Measurements from ENCODE around the gene SOCS1. TPM values are rescaled to one million over a fixed set of nuclear protein-coding genes. Genes with fewer than 3 reads are reported as not detected.

SOCS1 gene
- total RNA-seq, 2 donors from 2014 or later: 4.7 to 5.5 TPM

DNA sequence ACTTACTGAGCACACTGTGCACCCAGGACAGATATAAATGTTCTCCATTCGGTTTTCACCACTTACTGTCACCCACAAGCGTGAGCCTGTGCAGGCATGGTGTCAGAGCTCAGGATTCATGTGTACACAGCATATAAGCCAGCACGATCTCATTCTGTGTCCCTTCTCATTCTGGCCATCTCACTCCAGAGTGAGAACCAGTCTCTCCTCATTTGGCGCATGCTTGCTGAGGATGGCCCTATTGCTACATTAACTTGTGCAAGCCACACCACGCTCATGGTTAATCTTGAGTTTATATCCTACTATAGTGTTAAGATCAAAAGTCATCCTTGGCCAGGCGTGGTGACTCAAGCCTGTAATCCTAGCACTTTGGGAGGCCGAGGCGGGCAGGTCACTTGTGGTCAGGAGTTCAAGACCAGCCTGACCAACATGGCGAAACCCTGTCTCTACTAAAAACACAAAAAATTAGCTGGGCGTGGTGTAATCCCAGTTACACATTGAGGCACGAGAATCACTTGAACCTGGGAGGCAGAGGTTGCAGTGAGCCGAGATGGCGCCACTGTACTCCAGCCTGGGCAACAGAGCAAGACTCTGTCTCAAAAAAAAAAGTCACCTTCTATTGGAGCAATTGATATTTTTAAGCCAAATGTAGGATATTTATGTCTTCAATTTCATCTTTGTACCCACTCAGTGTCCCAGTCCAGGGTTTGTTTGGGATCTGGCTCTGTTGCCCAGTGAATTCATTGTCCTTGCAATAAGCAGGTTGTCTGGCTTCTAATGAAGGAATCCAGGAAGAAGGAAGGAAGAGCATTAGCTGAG lies 20.9 kb downstream of the SOCS1 start:
- DNase-seq (ENCODE audit: low spot score): no peak

DNA sequence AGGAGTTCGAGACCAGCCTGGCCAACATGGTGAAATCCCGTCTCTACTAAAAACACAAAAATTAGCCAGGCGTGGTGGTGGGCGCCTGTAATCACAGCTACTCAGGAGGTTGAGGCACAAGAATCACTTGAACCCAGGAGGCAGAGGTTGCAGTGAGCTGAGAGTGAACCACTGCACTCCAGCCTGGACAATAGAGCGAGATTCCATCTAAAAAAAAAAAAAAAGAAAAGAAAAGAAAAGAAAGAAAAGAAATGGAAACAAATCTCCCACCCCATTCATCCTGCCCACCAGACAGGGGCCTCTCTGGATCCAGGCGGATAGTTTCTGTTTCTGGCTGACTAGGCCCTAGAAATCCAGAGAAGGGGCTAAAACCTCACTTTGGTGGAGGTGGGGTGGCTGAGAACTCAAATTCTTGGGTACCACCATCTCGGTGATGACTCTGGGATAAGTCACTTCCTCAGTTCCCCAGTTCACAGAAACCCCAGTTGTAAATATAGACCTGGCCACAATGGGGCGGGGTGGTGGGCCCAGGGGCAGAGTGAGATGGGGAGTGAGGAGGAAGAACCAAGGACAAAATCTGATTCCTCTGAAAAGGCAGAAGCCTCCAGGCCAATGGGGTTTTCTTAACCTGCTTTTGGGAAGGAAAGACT lies 22.2 kb downstream of the SOCS1 start:
- DNase-seq (ENCODE audit: low spot score): no peak
- Histone ChIP-seq H3K4me3 (no peak overlapping the region), H3K27me3 (no peaks in the 10 kb centered on the region), H3K4me1 (peaks cover 0 to 15% of the 10 kb centered on the region in 2 donors), H3K27ac (no peak overlapping the region), H3K9me3 (no peaks in the 10 kb centered on the region), H3K36me3 (no peaks in the 10 kb centered on the region)
- TF ChIP-seq, protein P1, sequence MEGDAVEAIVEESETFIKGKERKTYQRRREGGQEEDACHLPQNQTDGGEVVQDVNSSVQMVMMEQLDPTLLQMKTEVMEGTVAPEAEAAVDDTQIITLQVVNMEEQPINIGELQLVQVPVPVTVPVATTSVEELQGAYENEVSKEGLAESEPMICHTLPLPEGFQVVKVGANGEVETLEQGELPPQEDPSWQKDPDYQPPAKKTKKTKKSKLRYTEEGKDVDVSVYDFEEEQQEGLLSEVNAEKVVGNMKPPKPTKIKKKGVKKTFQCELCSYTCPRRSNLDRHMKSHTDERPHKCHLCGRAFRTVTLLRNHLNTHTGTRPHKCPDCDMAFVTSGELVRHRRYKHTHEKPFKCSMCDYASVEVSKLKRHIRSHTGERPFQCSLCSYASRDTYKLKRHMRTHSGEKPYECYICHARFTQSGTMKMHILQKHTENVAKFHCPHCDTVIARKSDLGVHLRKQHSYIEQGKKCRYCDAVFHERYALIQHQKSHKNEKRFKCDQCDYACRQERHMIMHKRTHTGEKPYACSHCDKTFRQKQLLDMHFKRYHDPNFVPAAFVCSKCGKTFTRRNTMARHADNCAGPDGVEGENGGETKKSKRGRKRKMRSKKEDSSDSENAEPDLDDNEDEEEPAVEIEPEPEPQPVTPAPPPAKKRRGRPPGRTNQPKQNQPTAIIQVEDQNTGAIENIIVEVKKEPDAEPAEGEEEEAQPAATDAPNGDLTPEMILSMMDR (IDR thresholded peaks at IDR 0.05): no peak

More for the DNA sequence above, 20.9 kb downstream of the SOCS1 start:
- H3K27ac ChIP-seq: no peak overlapping the region
- no peaks in the 10 kb centered on the region for H3K27me3 ChIP-seq
- no peaks in the 10 kb centered on the region for H3K36me3 ChIP-seq
- TF ChIP-seq, protein P1 (IDR thresholded peaks at IDR 0.05): no peak
- H3K4me3 ChIP-seq: no peak overlapping the region
- H3K4me1 ChIP-seq: peaks cover 0 to 15% of the 10 kb centered on the region in 2 donors
- H3K9me3 ChIP-seq: no peaks in the 10 kb centered on the region

DNA sequence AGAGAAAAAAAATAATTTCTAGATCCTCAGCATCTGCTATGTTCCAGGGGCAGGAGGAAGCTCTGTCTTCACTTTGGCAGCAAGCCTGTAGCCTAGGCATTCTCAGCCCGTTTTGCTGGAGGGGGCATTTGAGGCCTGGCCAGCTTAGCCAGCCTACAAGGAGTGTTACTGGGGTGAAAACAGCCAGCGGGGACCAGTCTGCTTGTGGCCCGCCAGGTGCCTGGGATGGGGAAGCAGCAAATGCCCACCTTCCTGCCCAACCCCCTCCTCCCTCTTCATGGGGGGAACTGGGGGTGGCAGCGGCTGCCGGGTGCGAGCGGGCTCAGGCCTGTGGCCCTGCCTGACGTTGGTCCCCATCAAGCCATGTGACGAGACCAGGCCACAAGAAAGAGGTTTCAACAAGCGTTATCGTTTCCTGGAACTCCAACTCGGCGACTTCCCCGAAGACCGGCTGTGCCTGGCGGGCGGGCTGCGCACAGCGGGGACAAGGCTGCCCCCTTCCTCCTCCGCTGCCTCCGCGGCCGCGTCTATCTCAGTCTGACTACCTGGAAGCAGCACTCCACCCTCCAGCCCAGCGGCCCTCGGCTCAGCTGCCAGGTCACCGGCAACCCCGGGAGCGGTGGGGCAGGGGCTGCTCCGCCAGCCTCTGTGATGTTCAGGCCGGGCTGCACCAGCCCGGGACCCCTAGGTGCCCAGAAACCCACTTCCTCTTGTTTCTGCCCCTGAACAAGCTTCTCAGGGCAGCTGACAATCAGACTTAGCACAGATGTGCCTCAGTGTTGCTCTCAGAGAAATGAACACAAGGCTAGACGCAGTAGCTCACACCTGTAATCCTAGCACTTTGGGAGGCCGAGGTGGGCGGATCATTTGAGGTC lies 22.9 kb downstream of the SOCS1 start:
- Histone ChIP-seq H3K27me3 (no peaks in the 10 kb centered on the region), H3K9me3 (no peaks in the 10 kb centered on the region), H3K36me3 (no peaks in the 10 kb centered on the region), H3K4me1 (peaks cover 0 to 15% of the 10 kb centered on the region in 2 donors), H3K4me3 (peak overlapping the region in 1 of 2 donors; percentile 16), H3K27ac (no peak overlapping the region)
- TF ChIP-seq, protein P1 (IDR thresholded peaks at IDR 0.05): no peak
- no peak for DNase-seq (ENCODE audit: low spot score)

DNA sequence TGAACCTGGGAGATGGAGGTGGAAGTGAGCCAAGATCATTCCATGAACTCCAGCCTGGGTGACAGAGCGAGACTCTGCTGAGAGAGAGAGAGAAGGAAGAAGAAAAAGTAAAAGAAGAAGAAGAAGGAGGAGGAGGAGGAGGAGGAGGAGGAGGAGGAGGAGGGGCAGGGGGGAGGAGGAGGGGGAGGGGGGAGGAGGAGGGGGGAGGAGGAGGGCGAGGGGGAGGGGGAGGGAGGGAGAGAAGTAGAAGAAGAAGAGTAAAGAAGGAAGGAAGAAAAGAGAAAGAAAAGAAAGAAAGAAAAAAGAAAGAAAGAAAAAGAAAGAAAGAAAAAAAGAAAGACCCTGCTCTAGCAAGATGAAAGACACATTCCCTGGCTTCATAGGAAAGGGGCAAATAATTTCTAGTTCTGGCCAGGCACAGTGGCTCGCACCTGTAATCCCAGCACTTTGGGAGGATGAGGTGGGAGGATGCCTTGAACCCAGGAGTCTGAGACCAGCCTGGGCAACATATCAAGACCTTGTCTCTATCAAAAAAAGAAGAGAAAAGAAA lies 23.6 kb downstream of the SOCS1 start:
- Histone ChIP-seq H3K27me3 (no peaks in the 10 kb centered on the region), H3K36me3 (no peaks in the 10 kb centered on the region), H3K4me3 (no peak overlapping the region), H3K9me3 (no peaks in the 10 kb centered on the region), H3K4me1 (peaks cover 0 to 15% of the 10 kb centered on the region in 2 donors), H3K27ac (no peak overlapping the region)
- DNase-seq (ENCODE audit: low spot score): no peak
- TF ChIP-seq, protein P1 (IDR thresholded peaks at IDR 0.05): no peak

DNA sequence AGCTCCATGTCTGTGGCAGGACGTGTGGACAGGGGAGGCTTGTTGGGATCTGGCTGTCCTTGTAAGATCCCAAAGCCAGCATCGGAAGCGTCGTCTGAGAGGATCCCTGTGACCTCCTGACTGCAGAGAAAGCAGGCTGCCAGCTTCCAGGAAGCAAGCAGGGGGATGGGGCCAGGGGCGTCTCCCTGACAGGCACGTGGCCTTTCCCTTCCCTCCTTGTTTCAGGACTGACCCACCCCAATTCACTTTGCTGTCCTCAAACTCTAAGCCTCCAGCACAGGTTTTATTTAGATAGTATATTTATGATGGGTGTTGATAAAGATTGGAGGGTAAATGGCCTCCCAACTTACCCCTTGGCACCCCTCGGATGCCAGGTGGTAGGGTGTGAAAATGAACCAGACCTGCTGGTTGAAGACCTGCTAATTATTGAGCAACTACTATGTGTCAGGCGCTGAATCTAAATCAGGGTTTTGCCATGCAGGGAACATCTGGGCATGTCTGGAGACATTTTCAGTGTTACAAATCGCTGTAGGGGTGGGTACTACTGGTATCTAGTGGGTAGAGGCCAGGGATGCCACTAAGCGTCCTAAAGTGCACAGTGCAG lies 24.5 kb downstream of the SOCS1 start:
- TF ChIP-seq, protein P1 (IDR thresholded peaks at IDR 0.05): no peak
- no peak overlapping the region for H3K27ac ChIP-seq

More for the DNA sequence above, 24.5 kb downstream of the SOCS1 start:
- H3K4me1 ChIP-seq: peaks cover 0 to 15% of the 10 kb centered on the region in 2 donors
- no peaks in the 10 kb centered on the region for H3K9me3 ChIP-seq
- H3K27me3 ChIP-seq: no peaks in the 10 kb centered on the region
- DNase-seq (ENCODE audit: low spot score): no peak
- no peak overlapping the region for H3K4me3 ChIP-seq
- H3K36me3 ChIP-seq: no peaks in the 10 kb centered on the region

Data from right atrium auricular region (tissue), 2 donors.